ENCODE results near the gene LDLRAP1. TPM values are rescaled to one million over a fixed set of nuclear protein-coding genes. Genes with fewer than 3 reads are reported as not detected.

LDLRAP1 gene
- total RNA-seq, 1 experiment from 2014 or later = 16.3 TPM

- ATAC-seq (no peak), DNase-seq (ENCODE audit: low spot score) (no peak)
- H3K27ac Mint-ChIP-seq = no peak overlapping the region
- ChIA-PET POLR2A (interaction anchor here (1.0 kb wide), 1 partner anchor 24 kb away, joined by 3 read pairs; no protein-coding TSS in a partner anchor), CTCF (interaction anchor here (0.8 to 2.1 kb wide), 4 partner anchors 8 to 263 kb away, joined by 3 to 7 read pairs (median 4); no protein-coding TSS in a partner anchor)
- H3K4me1 Mint-ChIP-seq = peaks cover 8% of the 10 kb centered on the region; the same call in 1 of the 2 replicates
- TF ChIP-seq MXD4 (CRISPR knock-in tag; IDR thresholded peaks at IDR 0.05; ENCODE audit: borderline replicate concordance) (no peak), ETV6 (CRISPR knock-in tag; IDR thresholded peaks at IDR 0.05) (no peak), TCF7 (CRISPR knock-in tag; IDR thresholded peaks at IDR 0.05; ENCODE audit: low read depth) (no peak), RELA (CRISPR knock-in tag; IDR thresholded peaks at IDR 0.05; ENCODE audit: borderline replicate concordance) (no peak), CREM (CRISPR knock-in tag; IDR thresholded peaks at IDR 0.05) (no peak), SMAD4 (CRISPR knock-in tag; IDR thresholded peaks at IDR 0.05) (no peak), ZNF396 (CRISPR knock-in tag; IDR thresholded peaks at IDR 0.05; ENCODE audit: borderline replicate concordance) (no peak), MAX (CRISPR knock-in tag; IDR thresholded peaks at IDR 0.05) (no peak), AFF4 (CRISPR knock-in tag; IDR thresholded peaks at IDR 0.05; ENCODE audit: borderline replicate concordance) (no peak)
- peaks cover 12% of the 10 kb centered on the region for H3K9me3 Mint-ChIP-seq
- H3K27me3 Mint-ChIP-seq (ENCODE audit: low read depth) = no peaks in the 10 kb centered on the region
- H3K4me3 Mint-ChIP-seq = no peak overlapping the region
- H3K36me3 Mint-ChIP-seq = no peaks in the 10 kb centered on the region
These were observed 15.3 kb upstream of the LDLRAP1 start for GRCh38 chr1:25527946-25528595.

- TF ChIP-seq JUN (CRISPR knock-in tag; IDR thresholded peaks at IDR 0.05) (no peak), ERG (CRISPR knock-in tag; IDR thresholded peaks at IDR 0.05) (no peak), AFF4 (CRISPR knock-in tag; IDR thresholded peaks at IDR 0.05; ENCODE audit: borderline replicate concordance) (no peak), ATF2 (CRISPR knock-in tag; IDR thresholded peaks at IDR 0.05; ENCODE audit: borderline replicate concordance, low read depth) (no peak), NR3C1 (CRISPR knock-in tag; conservative IDR thresholded peaks at IDR 0.05; ENCODE audit: low read depth) (no peak), CDX4 (CRISPR knock-in tag; IDR thresholded peaks at IDR 0.05; ENCODE audit: borderline replicate concordance) (no peak), MAX (CRISPR knock-in tag; IDR thresholded peaks at IDR 0.05) (no peak), TCF7 (CRISPR knock-in tag; IDR thresholded peaks at IDR 0.05; ENCODE audit: low read depth) (no peak), ZNF423 (CRISPR knock-in tag; IDR thresholded peaks at IDR 0.05) (no peak), ZNF138 (CRISPR knock-in tag; conservative IDR thresholded peaks at IDR 0.05) (no peak), ETV6 (CRISPR knock-in tag; IDR thresholded peaks at IDR 0.05) (no peak)
- Mint-ChIP-seq H3K36me3 (no peaks in the 10 kb centered on the region), H3K27me3 (ENCODE audit: low read depth) (no peaks in the 10 kb centered on the region), H3K9me3 (peaks cover 12% of the 10 kb centered on the region), H3K4me3 (no peak overlapping the region), H3K4me1 (peaks cover 8% of the 10 kb centered on the region; the same call in 1 of the 2 replicates), H3K27ac (no peak overlapping the region; the same call in 1 of the 2 replicates)
- DNase-seq (ENCODE audit: low spot score) (no peak), ATAC-seq (no peak; the same call in 1 of the 2 replicates)
- ChIA-PET POLR2A (interaction anchor here (1.0 kb wide), 1 partner anchor 25 kb away, joined by 3 read pairs; no protein-coding TSS in a partner anchor), CTCF (interaction anchor here (0.5 to 2.1 kb wide), 5 partner anchors 9 to 262 kb away, joined by 3 to 7 read pairs (median 3); no protein-coding TSS in a partner anchor)
These were observed 14.4 kb upstream of the LDLRAP1 start for GRCh38 chr1:25528881-25529517.

All from WTC11 (cell line).